ENCODE results near the gene NDOR1. TPM values are rescaled to one million over a fixed set of nuclear protein-coding genes. Genes with fewer than 3 reads are reported as not detected.
"Not testable (repeated sequence)": the region's sequence is repeated elsewhere in the genome, so short reads cannot be mapped to it uniquely, and the experiment has no call there.

NDOR1 gene
- total RNA-seq, 3 donors from 2014 or later, result 15.9 to 19.7 (median 19.0) TPM

DNA sequence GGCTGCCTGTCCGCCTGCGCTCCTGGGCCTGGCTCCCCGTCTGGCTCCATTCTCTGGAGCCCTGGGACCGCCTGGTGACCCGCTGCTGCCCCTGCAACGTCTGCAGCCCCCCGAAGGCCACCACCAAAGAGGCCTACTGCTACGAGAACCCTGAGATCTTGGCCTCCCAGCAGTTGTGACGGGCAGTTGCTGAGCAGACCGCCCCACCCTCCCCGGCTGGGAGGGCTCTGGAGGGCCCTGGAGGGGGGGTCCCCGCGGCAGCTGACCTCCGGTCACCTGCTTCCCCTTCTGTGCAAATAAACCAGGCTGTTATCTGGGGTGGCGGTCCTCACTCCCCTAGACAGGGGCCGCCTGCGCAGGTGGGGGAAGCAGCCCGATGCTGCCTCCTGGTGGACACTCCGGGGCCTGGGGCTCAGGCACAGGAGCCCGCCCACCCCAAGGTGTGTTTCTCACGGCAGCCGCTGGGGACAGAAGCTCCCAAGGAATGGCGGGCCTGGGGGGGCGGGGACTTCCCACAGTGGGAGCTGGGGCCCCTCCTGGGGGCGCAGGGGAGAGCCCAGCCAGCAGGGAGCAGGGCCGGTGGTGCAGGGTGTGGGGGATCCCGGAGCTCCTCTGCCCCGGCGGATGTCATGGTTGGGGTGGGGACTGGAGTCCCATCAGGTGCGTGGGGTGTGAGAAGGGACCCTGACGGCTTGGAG is 30.9 kb downstream of the NDOR1 start:
- peak; percentile 51 for ATAC-seq
- intact Hi-C loops (cut with DNase I, micrococcal nuclease), result loop anchor here (5.0 kb wide), 1 partner anchor 119 kb away; no protein-coding TSS in a partner anchor
- TF ChIP-seq, protein P1, sequence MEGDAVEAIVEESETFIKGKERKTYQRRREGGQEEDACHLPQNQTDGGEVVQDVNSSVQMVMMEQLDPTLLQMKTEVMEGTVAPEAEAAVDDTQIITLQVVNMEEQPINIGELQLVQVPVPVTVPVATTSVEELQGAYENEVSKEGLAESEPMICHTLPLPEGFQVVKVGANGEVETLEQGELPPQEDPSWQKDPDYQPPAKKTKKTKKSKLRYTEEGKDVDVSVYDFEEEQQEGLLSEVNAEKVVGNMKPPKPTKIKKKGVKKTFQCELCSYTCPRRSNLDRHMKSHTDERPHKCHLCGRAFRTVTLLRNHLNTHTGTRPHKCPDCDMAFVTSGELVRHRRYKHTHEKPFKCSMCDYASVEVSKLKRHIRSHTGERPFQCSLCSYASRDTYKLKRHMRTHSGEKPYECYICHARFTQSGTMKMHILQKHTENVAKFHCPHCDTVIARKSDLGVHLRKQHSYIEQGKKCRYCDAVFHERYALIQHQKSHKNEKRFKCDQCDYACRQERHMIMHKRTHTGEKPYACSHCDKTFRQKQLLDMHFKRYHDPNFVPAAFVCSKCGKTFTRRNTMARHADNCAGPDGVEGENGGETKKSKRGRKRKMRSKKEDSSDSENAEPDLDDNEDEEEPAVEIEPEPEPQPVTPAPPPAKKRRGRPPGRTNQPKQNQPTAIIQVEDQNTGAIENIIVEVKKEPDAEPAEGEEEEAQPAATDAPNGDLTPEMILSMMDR (IDR thresholded peaks at IDR 0.05), result peak; percentile 99
- H3K4me1 ChIP-seq (ENCODE audit: low read depth), result peaks cover 46% of the 10 kb centered on the region
- H3K9me3 ChIP-seq, result no peaks in the 10 kb centered on the region
- H3K4me3 ChIP-seq, result no peak overlapping the region
- H3K36me3 ChIP-seq (ENCODE audit: low read depth), result peaks cover 4% of the 10 kb centered on the region
- peak; percentile 92 to 96 (median 93) for DNase-seq

DNA sequence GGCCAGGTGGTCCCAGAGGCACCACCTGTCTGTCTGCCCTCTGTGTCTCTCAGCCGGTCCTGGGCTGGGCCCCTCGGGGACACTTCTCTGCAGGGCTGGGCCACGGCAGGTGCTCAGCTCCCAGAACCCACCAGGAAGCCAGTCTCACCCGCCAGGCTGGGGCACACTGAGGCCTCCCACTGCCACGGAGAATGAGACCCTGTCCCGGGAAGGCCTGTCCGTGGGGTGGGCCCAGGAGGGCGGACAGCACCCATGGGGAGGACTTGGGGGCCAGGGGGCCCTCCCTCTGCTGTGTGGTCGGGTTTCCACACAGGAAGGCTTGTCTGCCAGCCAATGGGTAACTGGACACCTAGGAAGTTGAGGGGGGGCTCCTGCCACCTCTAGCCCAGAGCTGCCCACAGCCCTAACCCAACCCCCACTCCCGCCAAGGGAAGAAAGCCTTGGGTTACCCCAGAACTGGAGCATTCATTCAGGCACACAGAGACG is 31.5 kb downstream of the NDOR1 start:
- Histone ChIP-seq H3K36me3 (ENCODE audit: low read depth) (peaks cover 4% of the 10 kb centered on the region), H3K4me3 (no peak overlapping the region), H3K4me1 (ENCODE audit: low read depth) (peaks cover 46% of the 10 kb centered on the region), H3K9me3 (no peaks in the 10 kb centered on the region)
- TF ChIP-seq, protein P1 (IDR thresholded peaks at IDR 0.05), result no peak
- no peak for ATAC-seq
- DNase-seq, result peak in 1 of 3 donors; percentile 23
- intact Hi-C loops (cut with DNase I, micrococcal nuclease), result loop anchor here (5.0 kb wide), 1 partner anchor 120 kb away; no protein-coding TSS in a partner anchor

DNA sequence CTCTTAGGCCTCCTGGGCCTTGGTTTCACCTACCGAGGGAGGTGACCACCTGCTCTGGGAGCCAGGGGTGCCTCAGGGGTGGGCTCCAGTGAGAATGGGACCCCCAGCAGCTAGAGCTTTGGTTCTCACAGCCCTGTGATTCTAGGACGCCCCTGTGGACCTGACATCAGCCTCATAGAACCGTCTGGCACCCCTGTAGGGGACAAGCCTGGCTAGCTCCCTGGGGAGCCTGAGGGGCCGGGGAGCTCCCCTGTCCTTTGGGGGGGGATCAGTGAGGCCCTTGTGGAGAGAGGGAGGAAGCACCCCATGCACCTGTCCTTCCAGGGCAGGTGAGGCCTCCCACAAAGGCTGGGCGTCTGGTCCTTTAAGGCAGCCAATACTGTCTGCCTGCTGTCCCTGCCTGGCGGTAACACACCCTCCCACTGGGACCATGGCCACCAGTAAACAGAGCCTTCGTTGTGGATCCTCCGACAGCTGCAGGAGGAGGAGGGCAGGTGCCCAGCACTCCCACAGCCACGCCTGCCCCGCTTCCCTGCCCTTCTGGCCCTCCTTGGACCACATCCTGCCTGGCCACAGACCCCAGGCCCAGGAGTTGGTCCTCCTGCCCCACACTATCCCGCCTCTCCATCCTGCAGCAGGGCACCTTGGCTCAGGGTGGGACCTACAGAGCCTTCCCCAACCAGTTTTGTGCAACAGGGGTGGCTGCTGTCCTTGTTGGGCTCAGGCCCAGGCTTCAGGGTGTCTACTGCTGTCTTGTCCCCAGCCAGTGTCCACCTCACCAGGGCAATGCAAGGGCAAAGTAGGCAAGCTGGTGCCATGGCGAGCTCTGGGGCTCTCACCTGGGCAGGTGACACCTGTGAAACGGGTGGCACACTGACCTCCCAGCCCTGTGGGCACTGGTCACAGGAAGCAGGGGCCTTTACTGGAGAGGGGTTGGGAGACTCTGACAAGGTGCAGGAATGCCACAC is 32.5 kb downstream of the NDOR1 start:
- intact Hi-C loops (cut with DNase I, micrococcal nuclease), result loop anchor here (5.0 kb wide), 1 partner anchor 121 kb away; no protein-coding TSS in a partner anchor
- Histone ChIP-seq H3K36me3 (ENCODE audit: low read depth) (peaks cover 4% of the 10 kb centered on the region), H3K4me3 (no peak overlapping the region), H3K9me3 (no peaks in the 10 kb centered on the region), H3K4me1 (ENCODE audit: low read depth) (peaks cover 56% of the 10 kb centered on the region)
- TF ChIP-seq, protein P1 (IDR thresholded peaks at IDR 0.05), result no peak
- peak in 2 of 3 donors; percentile 72 to 81 for DNase-seq
- ATAC-seq, result peak; percentile 42

DNA sequence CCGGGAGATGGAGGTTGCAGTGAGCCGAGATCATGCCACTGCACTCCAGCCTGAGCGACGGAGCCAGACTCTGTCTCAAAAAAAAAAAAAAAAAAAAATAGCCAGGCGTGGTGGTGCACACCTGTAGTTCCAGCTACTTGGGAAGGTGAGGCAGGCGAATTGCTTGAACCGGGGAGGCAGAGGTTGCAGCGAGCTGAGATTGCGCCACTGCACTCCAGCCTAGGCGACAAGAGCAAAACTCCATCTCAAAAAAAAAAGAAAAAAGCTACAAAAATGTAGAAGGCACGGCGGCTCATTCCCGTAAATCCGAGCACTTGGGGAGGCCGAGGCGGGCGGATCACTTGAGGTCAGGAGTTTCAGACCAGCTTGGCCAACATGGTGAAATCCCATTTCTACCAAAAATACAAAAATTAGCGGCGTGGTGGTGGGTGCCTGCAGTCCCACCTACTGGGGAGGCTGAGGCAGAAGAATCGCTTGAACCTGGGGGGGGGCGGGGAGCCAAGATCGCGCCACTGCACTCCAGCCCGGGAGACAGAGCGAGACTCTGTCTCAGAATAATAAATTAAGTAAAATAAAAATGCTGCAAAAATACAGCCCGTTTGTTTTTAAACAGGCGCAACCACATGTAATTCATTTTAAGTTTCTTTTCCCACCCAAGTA is 34.2 kb downstream of the NDOR1 start:
- not testable (repeated sequence) for H3K4me3 ChIP-seq; H3K9me3 ChIP-seq; H3K36me3 ChIP-seq (ENCODE audit: low read depth); ATAC-seq
- DNase-seq, result peak in 1 of 3 donors; percentile 35
- intact Hi-C loops (cut with DNase I, micrococcal nuclease), result loop anchor here (5.0 kb wide), 1 partner anchor 122 kb away; no protein-coding TSS in a partner anchor
- peaks cover 57% of the 10 kb centered on the region for H3K4me1 ChIP-seq (ENCODE audit: low read depth)

DNA sequence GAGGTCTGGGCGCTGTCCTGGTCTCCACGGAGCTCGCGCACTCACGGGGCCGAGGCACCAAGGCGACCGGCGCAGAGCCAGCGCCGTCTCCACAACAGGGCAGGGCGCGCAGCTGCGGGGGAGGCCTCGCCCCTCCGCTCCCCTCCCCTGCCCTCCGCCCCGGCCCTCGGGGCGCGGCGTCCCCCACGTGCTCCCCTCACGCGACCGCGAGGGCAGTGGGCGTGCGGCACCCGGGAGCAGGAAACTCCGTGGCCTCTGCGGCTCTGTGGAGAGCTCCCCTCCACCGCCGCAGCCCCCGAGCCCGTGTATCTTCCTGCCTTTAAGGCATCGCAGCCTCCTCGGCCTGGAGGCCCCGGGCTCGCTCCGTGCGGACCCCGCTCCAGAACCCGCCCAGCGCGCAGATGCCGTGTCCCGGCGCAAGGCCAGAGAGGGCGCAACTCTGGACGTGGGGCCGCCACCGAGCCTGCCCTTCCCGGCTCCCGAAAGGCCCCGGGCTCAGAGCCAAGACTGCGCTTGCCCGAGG is 34.9 kb downstream of the NDOR1 start:
- peaks cover 57% of the 10 kb centered on the region for H3K4me1 ChIP-seq (ENCODE audit: low read depth)
- intact Hi-C loops (cut with DNase I, micrococcal nuclease), result no loop called here

More for the DNA sequence above, 34.9 kb downstream of the NDOR1 start:
- Histone ChIP-seq H3K36me3 (ENCODE audit: low read depth) (peaks cover 4% of the 10 kb centered on the region), H3K9me3 (no peaks in the 10 kb centered on the region), H3K4me3 (peak overlapping the region; percentile 65)
- DNase-seq, result peak; percentile 79 to 88 (median 88)
- TF ChIP-seq, protein P1 (IDR thresholded peaks at IDR 0.05), result no peak
- peak; percentile 57 for ATAC-seq
